Ishikawa (cell line): ENCODE measurements around the gene BBS7.

Source experiments
- CREB1 ChIP-seq: IDR thresholded peaks from 2 replicates; pipeline ENCODE4 v1.6.1; 2012; ENCODE audit warnings: low read depth
- EP300 ChIP-seq: IDR thresholded peaks from 2 replicates; pipeline ENCODE4 v1.6.1; 2012; ENCODE audit warnings: borderline replicate concordance
- MAX ChIP-seq: IDR thresholded peaks from 2 replicates; pipeline ENCODE4 v1.6.1; 2012
- REST ChIP-seq: IDR thresholded peaks from 2 replicates; pipeline ENCODE4 v1.6.1; 2012; ENCODE audit warnings: low read depth, mild to moderate bottlenecking
- TAF1 ChIP-seq: IDR thresholded peaks from 2 replicates; pipeline ENCODE4 v1.6.1; 2012; ENCODE audit warnings: low read depth, mild to moderate bottlenecking
- YY1 ChIP-seq: IDR thresholded peaks from 2 replicates; pipeline ENCODE4 v1.6.1; 2012; ENCODE audit warnings: low read depth

GRCh38 chr4:121789960-121790829 is 80.1 kb downstream of the BBS7 start:
- TF ChIP-seq EP300 (no peak), TAF1 (no peak), REST (no peak), YY1 (no peak), MAX (no peak), CREB1 (no peak)
